Epithelial cell of esophagus (primary cell): Measurements from ENCODE around the gene KCNA5.

Experiments used
- DNase-seq: peaks from one replicate; pipeline ENCODE4 v3.0.0; 2010; ENCODE audit warnings: low read depth
- H3K4me3 ChIP-seq: 2 replicates; pipeline ENCODE4 v1.5.1; 2011; ENCODE audit warnings: mild to moderate bottlenecking, low read length, control low read depth
- CTCF ChIP-seq: IDR thresholded peaks from 2 replicates; pipeline ENCODE4 v1.5.1; 2011; ENCODE audit warnings: low read depth, mild to moderate bottlenecking, low read length, control low read depth, inconsistent platforms; ENCODE audit not compliant: insufficient read depth; ENCODE audit errors: missing control alignments

KCNA5 gene

GRCh38 chr12:5052348-5052747, 8.7 kb downstream of the KCNA5 start:
- H3K4me3 ChIP-seq = no peak overlapping the region
- DNase-seq = no peak
- TF ChIP-seq CTCF = no peak

- no peak overlapping the region for H3K4me3 ChIP-seq
- DNase-seq = no peak
- no peak for TF ChIP-seq CTCF
Measured at GRCh38 chr12:5059358-5059757, 15.7 kb downstream of the KCNA5 start.

GRCh38 chr12:5060958-5061357, 17.3 kb downstream of the KCNA5 start:
- DNase-seq = no peak
- no peak overlapping the region for H3K4me3 ChIP-seq
- no peak for TF ChIP-seq CTCF

GRCh38 chr12:5063149-5063548, 19.5 kb downstream of the KCNA5 start:
- no peak for TF ChIP-seq CTCF
- no peak for DNase-seq
- H3K4me3 ChIP-seq = no peak overlapping the region

- DNase-seq = no peak
- TF ChIP-seq CTCF = no peak
Measured at GRCh38 chr12:5064913-5065490, 21.3 kb downstream of the KCNA5 start.

GRCh38 chr12:5066251-5066650, 22.6 kb downstream of the KCNA5 start:
- TF ChIP-seq CTCF = no peak
- DNase-seq = no peak
- H3K4me3 ChIP-seq = no peak overlapping the region

More at GRCh38 chr12:5064913-5065490, 21.3 kb downstream of the KCNA5 start:
- no peak overlapping the region for H3K4me3 ChIP-seq

GRCh38 chr12:5068126-5068525, 24.4 kb downstream of the KCNA5 start:
- TF ChIP-seq CTCF = no peak
- no peak for DNase-seq
- no peak overlapping the region for H3K4me3 ChIP-seq
